ENCODE measurements around the gene SMIM33.
"Not testable (repeated sequence)": the region's sequence is repeated elsewhere in the genome, so short reads cannot be mapped to it uniquely, and the experiment has no call there.

Gene SMIM33

GRCh38 chr5:139486201-139486600 lies 15.4 kb downstream of the SMIM33 start:
- no peak for DNase-seq

- DNase-seq: peak; percentile 91 to 93
Measured at GRCh38 chr5:139488260-139488659, 17.5 kb downstream of the SMIM33 start.

GRCh38 chr5:139492700-139493192 lies 21.9 kb downstream of the SMIM33 start:
- DNase-seq: peak; percentile 27 to 39

- DNase-seq: no peak
Measured at GRCh38 chr5:139494256-139494655, 23.5 kb downstream of the SMIM33 start.

GRCh38 chr5:139494832-139495231 lies 24.0 kb downstream of the SMIM33 start:
- DNase-seq: no peak

- DNase-seq: peak; percentile 23 to 38
Measured at GRCh38 chr5:139495638-139496435, 25.0 kb downstream of the SMIM33 start.

GRCh38 chr5:139501381-139501780 lies 30.6 kb downstream of the SMIM33 start:
- DNase-seq: peak; percentile 63 to 66

- DNase-seq: not testable (repeated sequence)
Measured at GRCh38 chr5:139503036-139503817, 32.4 kb downstream of the SMIM33 start.

GRCh38 chr5:139503879-139504278 lies 33.1 kb downstream of the SMIM33 start:
- not testable (repeated sequence) for DNase-seq

- not testable (repeated sequence) for DNase-seq
Measured at GRCh38 chr5:139504722-139505121, 33.9 kb downstream of the SMIM33 start.

GRCh38 chr5:139512786-139513390 lies 42.1 kb downstream of the SMIM33 start:
- DNase-seq: peak; percentile 23 to 47

GRCh38 chr5:139513434-139513833 lies 42.6 kb downstream of the SMIM33 start:
- peak; percentile 80 to 81 for DNase-seq

GRCh38 chr5:139513852-139514485 lies 43.2 kb downstream of the SMIM33 start:
- DNase-seq: no peak

GRCh38 chr5:139514486-139514856 lies 43.7 kb downstream of the SMIM33 start:
- no peak for DNase-seq

GRCh38 chr5:139517683-139518564 lies 47.1 kb downstream of the SMIM33 start:
- peak; percentile 45 to 80 for DNase-seq
